ENCODE results near the gene ADCY1.
"Not testable (repeated sequence)": the region's sequence is repeated elsewhere in the genome, so short reads cannot be mapped to it uniquely, and the experiment has no call there.

Gene ADCY1

GRCh38 chr7:45769626-45770025, 195.5 kb downstream of the ADCY1 start:
- DNase-seq; CTCF ChIA-PET; H3K9me3 ChIP-seq (ENCODE audit: control extremely low read depth in 1 of 5, control insufficient read depth in 4 of 5, insufficient read depth in 2 of 5, low read depth in 1 of 5, low read length in 4 of 5); H3K27me3 ChIP-seq (replicated peaks in 2 of 5; ENCODE audit: control insufficient read depth in 4 of 5, insufficient read depth in 5 of 5, low read length in 4 of 5); H3K36me3 ChIP-seq (ENCODE audit: control insufficient read depth in 4 of 4, insufficient read depth in 4 of 4, low read length in 3 of 4); POLR2A ChIA-PET: not testable (repeated sequence)
- peak overlapping the region in 1 of 2 experiments; percentile 89 for H3K27ac ChIP-seq (ENCODE audit: insufficient read depth in 1 of 2, low read depth in 1 of 2, low read length in 2 of 2, poor library complexity in 1 of 2, severe bottlenecking in 2 of 2)
- peak overlapping the region in 6 of 7 experiments; percentile 73 to 91 (median 82) for H3K4me3 ChIP-seq (ENCODE audit: control insufficient read depth in 1 of 7, extremely low read depth in 1 of 7, insufficient read depth in 4 of 7, low read depth in 2 of 7, low read length in 6 of 7)
- peaks cover 0 to 10% (median 4%) of the 10 kb centered on the region in 4 experiments for H3K4me1 ChIP-seq (ENCODE audit: control extremely low read depth in 1 of 4, control insufficient read depth in 4 of 4, insufficient read depth in 4 of 4, low read length in 3 of 4)
- 96% methylated on average over 17 of the region's 20 CpGs for WGBS (ENCODE audit: insufficient coverage)
